ENCODE measurements around the gene MAP4K2. TPM values are rescaled to one million over a fixed set of nuclear protein-coding genes. Genes with fewer than 3 reads are reported as not detected.

The MAP4K2 gene
- total RNA-seq, 4 donors from 2014 or later: 4.3 to 14.8 (median 6.2) TPM

DNA sequence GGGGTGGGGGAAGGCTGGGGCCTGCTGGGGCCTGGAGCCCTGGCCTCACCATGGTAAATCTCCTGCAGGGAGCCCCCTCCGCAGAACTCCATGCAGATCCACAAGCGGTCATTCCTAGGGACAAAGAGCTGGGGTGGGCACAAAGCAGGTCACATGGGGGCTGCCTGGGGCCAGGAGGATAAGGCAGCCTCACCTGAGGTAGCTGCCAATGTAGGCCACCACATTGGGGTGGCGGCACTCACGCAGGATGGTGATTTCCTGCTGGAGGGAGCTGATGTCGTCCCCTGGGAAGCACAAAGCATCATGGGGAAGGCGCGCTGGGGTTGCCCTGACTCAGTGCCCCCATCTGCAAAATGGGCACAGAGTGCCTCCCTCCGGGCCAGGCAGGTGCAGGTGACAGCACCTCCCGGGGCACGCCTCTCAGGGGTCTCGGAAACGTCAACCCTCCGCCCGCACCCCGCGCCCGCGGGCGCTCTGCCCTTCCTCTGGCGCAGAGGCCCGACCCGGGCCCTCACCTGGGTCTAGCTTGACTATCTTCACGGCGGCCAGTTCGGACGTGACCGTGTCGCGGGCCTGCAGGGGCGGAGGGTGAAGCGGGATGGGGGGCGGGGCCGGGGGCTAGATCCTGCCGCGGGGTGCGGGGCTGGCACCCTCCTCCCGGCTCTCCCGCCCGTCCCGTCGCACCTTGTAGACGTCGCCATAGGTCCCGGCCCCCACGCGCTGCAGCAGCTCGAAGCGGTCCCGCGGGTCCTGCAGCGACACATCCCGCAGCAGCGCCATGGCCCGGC lies 450 bp downstream of the MAP4K2 start:
- H3K36me3 ChIP-seq: peaks cover 0 to 28% of the 10 kb centered on the region in 2 donors
- in situ Hi-C loops (cut with MboI; ENCODE audit: low sequenced_read_pairs in 4 of 4): no loop called here
- peak overlapping the region; percentile 77 to 90 (median 80) for H3K27ac ChIP-seq
- ATAC-seq: peak in 1 of 2 donors; percentile 22
- H3K9me3 ChIP-seq: no peaks in the 10 kb centered on the region
- no peaks in the 10 kb centered on the region for H3K27me3 ChIP-seq
- peak overlapping the region; percentile 63 to 79 (median 72) for H3K4me3 ChIP-seq
- no peak for TF ChIP-seq POLR2A (IDR thresholded peaks at IDR 0.05)
- TF ChIP-seq, protein P1, sequence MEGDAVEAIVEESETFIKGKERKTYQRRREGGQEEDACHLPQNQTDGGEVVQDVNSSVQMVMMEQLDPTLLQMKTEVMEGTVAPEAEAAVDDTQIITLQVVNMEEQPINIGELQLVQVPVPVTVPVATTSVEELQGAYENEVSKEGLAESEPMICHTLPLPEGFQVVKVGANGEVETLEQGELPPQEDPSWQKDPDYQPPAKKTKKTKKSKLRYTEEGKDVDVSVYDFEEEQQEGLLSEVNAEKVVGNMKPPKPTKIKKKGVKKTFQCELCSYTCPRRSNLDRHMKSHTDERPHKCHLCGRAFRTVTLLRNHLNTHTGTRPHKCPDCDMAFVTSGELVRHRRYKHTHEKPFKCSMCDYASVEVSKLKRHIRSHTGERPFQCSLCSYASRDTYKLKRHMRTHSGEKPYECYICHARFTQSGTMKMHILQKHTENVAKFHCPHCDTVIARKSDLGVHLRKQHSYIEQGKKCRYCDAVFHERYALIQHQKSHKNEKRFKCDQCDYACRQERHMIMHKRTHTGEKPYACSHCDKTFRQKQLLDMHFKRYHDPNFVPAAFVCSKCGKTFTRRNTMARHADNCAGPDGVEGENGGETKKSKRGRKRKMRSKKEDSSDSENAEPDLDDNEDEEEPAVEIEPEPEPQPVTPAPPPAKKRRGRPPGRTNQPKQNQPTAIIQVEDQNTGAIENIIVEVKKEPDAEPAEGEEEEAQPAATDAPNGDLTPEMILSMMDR (IDR thresholded peaks at IDR 0.05 in 4 of 5, conservative IDR thresholded peaks at IDR 0.05 in 1 of 5): no peak
- intact Hi-C loops (cut with DNase I; ENCODE audit: low total_unique reads): loop anchor here (1.0 kb wide), 1 partner anchor 24 kb away; the partner anchor contains the start of gene SF1
- H3K4me1 ChIP-seq: peaks cover 12 to 16% of the 10 kb centered on the region in 2 donors
- DNase-seq: no peak

DNA sequence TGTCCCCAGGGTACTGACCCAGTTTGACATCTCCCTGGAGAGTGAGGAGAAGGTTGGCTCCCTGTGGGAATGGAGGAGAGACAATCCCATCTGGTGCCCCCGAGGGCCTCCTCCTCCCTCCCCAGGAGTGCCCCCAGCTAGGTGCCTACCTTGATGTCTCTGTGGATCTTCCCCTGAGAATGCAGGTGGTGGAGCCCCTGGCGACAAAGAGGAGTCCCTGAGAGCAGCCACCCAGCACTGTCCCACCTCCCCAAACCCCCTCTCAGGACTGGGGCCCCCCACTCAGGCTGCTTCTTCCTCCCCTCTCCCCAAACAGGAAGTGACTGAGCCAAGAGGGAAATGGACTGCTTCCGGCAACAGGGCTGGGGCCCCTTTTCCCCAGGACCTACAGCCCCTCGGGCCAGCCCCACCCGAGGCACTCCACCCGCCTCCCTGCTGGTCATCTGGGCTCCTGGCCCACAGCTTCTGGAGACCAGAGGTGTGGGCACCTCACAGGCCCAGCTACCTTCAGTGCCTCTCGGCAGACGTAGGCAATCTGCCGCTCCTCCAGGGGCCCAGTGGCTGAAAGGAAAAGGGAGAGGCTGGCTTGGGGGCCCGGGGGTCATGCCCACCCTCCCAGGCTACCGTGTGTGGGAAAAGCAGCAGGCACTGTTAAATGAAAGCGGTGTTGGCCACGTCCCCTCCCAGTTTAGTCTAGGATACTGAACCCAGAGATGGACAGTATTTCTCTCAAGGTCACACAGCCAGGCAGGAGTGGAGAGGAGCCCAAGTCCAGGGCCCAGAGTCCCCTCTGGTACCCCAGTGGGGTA lies 1.2 kb downstream of the MAP4K2 start:
- ATAC-seq: no peak
- TF ChIP-seq, protein P1 (IDR thresholded peaks at IDR 0.05 in 4 of 5, conservative IDR thresholded peaks at IDR 0.05 in 1 of 5): no peak
- TF ChIP-seq POLR2A (IDR thresholded peaks at IDR 0.05): no peak
- in situ Hi-C loops (cut with MboI; ENCODE audit: low sequenced_read_pairs in 4 of 4): no loop called here

GRCh38 chr11:64801158-64801464 lies 1.9 kb downstream of the MAP4K2 start:
- Histone ChIP-seq H3K36me3 (peaks cover 0 to 21% of the 10 kb centered on the region in 2 donors), H3K9me3 (no peaks in the 10 kb centered on the region), H3K27me3 (no peaks in the 10 kb centered on the region), H3K4me3 (no peak overlapping the region), H3K4me1 (peaks cover 12 to 16% of the 10 kb centered on the region in 2 donors), H3K27ac (peak overlapping the region; percentile 77 to 90 (median 80))
- no peak for DNase-seq
- in situ Hi-C loops (cut with MboI; ENCODE audit: low sequenced_read_pairs in 4 of 4) (no loop called here), intact Hi-C loops (cut with DNase I; ENCODE audit: low total_unique reads) (no loop called here)
- no peak for TF ChIP-seq POLR2A (IDR thresholded peaks at IDR 0.05)
- TF ChIP-seq, protein P1 (IDR thresholded peaks at IDR 0.05 in 4 of 5, conservative IDR thresholded peaks at IDR 0.05 in 1 of 5): no peak
- ATAC-seq: no peak

More for the DNA sequence above, 1.2 kb downstream of the MAP4K2 start:
- peaks cover 0 to 27% of the 10 kb centered on the region in 2 donors for H3K36me3 ChIP-seq
- no peak for DNase-seq
- H3K27ac ChIP-seq: peak overlapping the region; percentile 77 to 90 (median 80)
- no peaks in the 10 kb centered on the region for H3K27me3 ChIP-seq
- H3K4me1 ChIP-seq: peaks cover 12 to 16% of the 10 kb centered on the region in 2 donors
- intact Hi-C loops (cut with DNase I; ENCODE audit: low total_unique reads): no loop called here
- H3K4me3 ChIP-seq: peak overlapping the region in 2 of 4 donors; percentile 63 to 75
- no peaks in the 10 kb centered on the region for H3K9me3 ChIP-seq

GRCh38 chr11:64800303-64801157 lies 2.5 kb downstream of the MAP4K2 start:
- H3K27me3 ChIP-seq: no peaks in the 10 kb centered on the region
- H3K27ac ChIP-seq: peak overlapping the region in 3 of 4 donors; percentile 10 to 90 (median 77)
- no peak for DNase-seq
- peaks cover 12 to 16% of the 10 kb centered on the region in 2 donors for H3K4me1 ChIP-seq
- intact Hi-C loops (cut with DNase I; ENCODE audit: low total_unique reads) (no loop called here), in situ Hi-C loops (cut with MboI; ENCODE audit: low sequenced_read_pairs in 4 of 4) (no loop called here)
- H3K36me3 ChIP-seq: peaks cover 0 to 15% of the 10 kb centered on the region in 2 donors
- H3K4me3 ChIP-seq: no peak overlapping the region
- TF ChIP-seq, protein P1 (IDR thresholded peaks at IDR 0.05 in 4 of 5, conservative IDR thresholded peaks at IDR 0.05 in 1 of 5): no peak
- TF ChIP-seq POLR2A (IDR thresholded peaks at IDR 0.05): no peak
- ATAC-seq: no peak
- H3K9me3 ChIP-seq: no peaks in the 10 kb centered on the region
